GM12873 (cell line): ENCODE data around the gene PRRC2A.

ENCODE experiments used
- CTCF ChIP-seq: IDR thresholded peaks from 2 replicates; pipeline ENCODE4 v1.5.1; 2012; ENCODE audit warnings: low read depth, mild to moderate bottlenecking, moderate library complexity, low read length, control low read depth; ENCODE audit not compliant: insufficient read depth; ENCODE audit errors: missing control alignments

PRRC2A gene

GRCh38 chr6:31587791-31588777, 32.4 kb upstream of the PRRC2A start:
- TF ChIP-seq CTCF, result no peak

GRCh38 chr6:31588871-31589650, 31.5 kb upstream of the PRRC2A start:
- no peak for TF ChIP-seq CTCF

DNA sequence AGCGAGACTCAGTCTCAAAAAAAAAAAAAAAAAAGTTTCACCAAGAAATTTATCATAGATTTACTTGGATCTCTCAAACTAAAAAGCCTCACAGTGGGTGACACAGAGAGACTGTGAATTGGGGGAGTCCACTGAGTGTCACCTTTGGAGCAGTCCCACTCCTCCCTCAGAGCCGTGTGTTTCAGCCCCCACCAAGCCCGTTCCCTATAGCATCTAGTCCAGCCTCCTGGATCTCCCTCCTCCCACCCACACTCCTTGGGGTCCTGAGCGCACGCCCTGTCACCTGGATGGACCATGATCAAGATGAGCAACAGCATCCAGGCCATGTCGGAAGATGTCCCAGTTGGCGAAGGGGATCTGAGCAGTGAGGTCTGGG, 28.1 kb upstream of the PRRC2A start:
- no peak for TF ChIP-seq CTCF

- peak; percentile 74 for TF ChIP-seq CTCF
Measured at GRCh38 chr6:31597006-31597405, 23.5 kb upstream of the PRRC2A start.

GRCh38 chr6:31607317-31607716, 13.2 kb upstream of the PRRC2A start:
- TF ChIP-seq CTCF, result no peak

- TF ChIP-seq CTCF, result no peak
Measured at GRCh38 chr6:31609519-31610406, 10.8 kb upstream of the PRRC2A start.
